A549 (cell line): Measurements from ENCODE around the gene CCDC80. TPM values are rescaled to one million over a fixed set of nuclear protein-coding genes. Genes with fewer than 3 reads are reported as not detected.
A peak's percentile ranks its signal among the peaks of the same experiment; 100 is the strongest.

Experiments
- ATAC-seq, 2 experiments: fragments of 200-7000 bp in 1 of 2; fragments of >200 bp in 1 of 2; cut with Nextera tagmentation in 1 of 2; cut with Tn5 transposase in 1 of 2; 3 replicates each; pipeline versions ENCODE4 v1.8.0 to v1.9.1; 2018 to 2020; ENCODE audit warnings: mild to moderate bottlenecking in 1 of 2, moderate library complexity in 1 of 2
- CTCF ChIA-PET: fragments of 300-600 bp; sonication (Branson Sonifier 250); formaldehyde crosslinking; extraction: SDS; loops from one replicate; lab custom pipeline; 2021; ENCODE audit warnings: antibody characterized with exemption, inconsistent platforms; lab: Yijun Ruan, JAX
- POLR2A ChIA-PET: fragments of 350-600 bp; formaldehyde crosslinking; extraction: SDS; loops from one replicate; lab custom pipeline; 2021; ENCODE audit warnings: antibody characterized with exemption, inconsistent platforms; lab: Yijun Ruan, JAX
- DNase-seq, 2 experiments: peaks; one replicate each; pipeline versions ENCODE4 v3.0.0 to v3.0.0-alpha.2; 2011 to 2016; ENCODE audit warnings: low read depth in 1 of 2, low spot score in 1 of 2
- FAIRE-seq: peaks from 2 replicates; lab custom pipeline; 2011; peaks lifted over from hg19 to GRCh38; lab: Jason Lieb, UNC
- H3K27ac ChIP-seq, 2 experiments: fragments of >200 bp; sonication (Bioruptor Twin); formaldehyde crosslinking; 3 replicates each; pipeline ENCODE4 v1.5.1; 2016 to 2017
- H3K4me1 ChIP-seq: fragments of >200 bp; sonication (Bioruptor Twin); formaldehyde crosslinking; 3 replicates; pipeline ENCODE4 v1.6.1; 2016
- H3K4me2 ChIP-seq: fragments of >200 bp; sonication (Bioruptor Twin); formaldehyde crosslinking; 3 replicates; pipeline ENCODE4 v1.6.1; 2016
- H3K4me3 ChIP-seq: fragments of >200 bp; sonication (Bioruptor Twin); formaldehyde crosslinking; 3 replicates; pipeline ENCODE4 v1.5.1; 2016
- H3K9me3 ChIP-seq: fragments of >200 bp; sonication (Bioruptor Twin); formaldehyde crosslinking; 3 replicates; pipeline ENCODE4 v1.6.1; 2016
- BHLHE40 ChIP-seq: IDR thresholded peaks from 2 replicates; pipeline ENCODE4 v1.6.1; 2012; ENCODE audit warnings: low read depth, low read length, inconsistent platforms
- CEBPB ChIP-seq, 2 experiments: fragments of >200 bp in 1 of 2; sonication (Bioruptor Twin) in 1 of 2; formaldehyde crosslinking in 1 of 2; IDR thresholded peaks; 2 replicates each; pipeline ENCODE4 v1.6.1; 2012 to 2016
- CTCF ChIP-seq: fragments of >200 bp; sonication (Bioruptor Twin); formaldehyde crosslinking; IDR thresholded peaks from 3 replicates; pipeline ENCODE4 v1.5.1; 2016
- E2F6 ChIP-seq: IDR thresholded peaks from 2 replicates; pipeline ENCODE4 v1.6.1; 2012; ENCODE audit warnings: low read depth, borderline replicate concordance
- EHF ChIP-seq: fragments of 250-450 bp; sonication (Bioruptor Pico); IDR thresholded peaks from 2 replicates; pipeline ENCODE4 v1.5.0; 2020; ENCODE audit warnings: mild to moderate bottlenecking
- ELK1 ChIP-seq: fragments of 150-350 bp; IDR thresholded peaks from 2 replicates; pipeline ENCODE4 v1.6.1; 2014; ENCODE audit warnings: low read depth, mild to moderate bottlenecking, low read length
- EP300 ChIP-seq, 2 experiments: fragments of >200 bp; sonication (Bioruptor Twin); formaldehyde crosslinking; IDR thresholded peaks; 2 replicates in 1 of 2; 3 replicates in 1 of 2; pipeline ENCODE4 v1.6.1; 2016 to 2017
- FOSB ChIP-seq: fragments of 250-450 bp; sonication (Bioruptor Pico); IDR thresholded peaks from 2 replicates; pipeline ENCODE4 v1.5.0; 2020; ENCODE audit warnings: mild to moderate bottlenecking, moderate library complexity
- HDAC2 ChIP-seq: fragments of 200-600 bp; sonication (generic); IDR thresholded peaks from 2 replicates; pipeline ENCODE4 v1.6.1; 2016
- HEYL ChIP-seq: fragments of 250-450 bp; sonication (Bioruptor Pico); IDR thresholded peaks from 2 replicates; pipeline ENCODE4 v1.8.0; 2021; ENCODE audit warnings: mild to moderate bottlenecking, moderate library complexity
- HOXA7 ChIP-seq: fragments of 250-450 bp; sonication (Bioruptor Pico); IDR thresholded peaks from 2 replicates; pipeline ENCODE4 v1.5.0; 2020; ENCODE audit warnings: mild to moderate bottlenecking, moderate library complexity
- MAZ ChIP-seq: fragments of 150-350 bp; IDR thresholded peaks from 2 replicates; pipeline ENCODE4 v1.6.1; 2014; ENCODE audit warnings: antibody characterized with exemption, low read depth, low read length, borderline replicate concordance
- NFE2L2 ChIP-seq: fragments of 150-350 bp; conservative IDR thresholded peaks from 2 replicates; pipeline ENCODE4 v1.6.1; 2014; ENCODE audit warnings: low read length
- PHF8 ChIP-seq: fragments of 200-600 bp; sonication (generic); IDR thresholded peaks from 2 replicates; pipeline ENCODE4 v1.6.1; 2016; ENCODE audit warnings: low read depth, mild to moderate bottlenecking, antibody characterized with exemption, moderate library complexity, borderline replicate concordance
- RARB ChIP-seq: fragments of 250-450 bp; sonication (Bioruptor Pico); IDR thresholded peaks from 2 replicates; pipeline ENCODE4 v1.8.0; 2021; ENCODE audit warnings: mild to moderate bottlenecking, moderate library complexity
- RCOR1 ChIP-seq: fragments of 150-350 bp; IDR thresholded peaks from 2 replicates; pipeline ENCODE4 v1.6.1; 2014; ENCODE audit warnings: antibody characterized with exemption, low read length, low read depth
- REST ChIP-seq: fragments of 200-600 bp; sonication (generic); IDR thresholded peaks from 2 replicates; pipeline ENCODE4 v1.6.1; 2016; ENCODE audit warnings: antibody characterized with exemption, mild to moderate bottlenecking, moderate library complexity
- SMC3 ChIP-seq: fragments of >200 bp; sonication (Bioruptor Twin); formaldehyde crosslinking; IDR thresholded peaks from 3 replicates; pipeline ENCODE4 v1.6.1; 2018; ENCODE audit warnings: inconsistent platforms
- TP53 ChIP-seq: fragments of 250-450 bp; sonication (Bioruptor Pico); IDR thresholded peaks from 2 replicates; pipeline ENCODE4 v1.5.0; 2021; ENCODE audit warnings: mild to moderate bottlenecking, moderate library complexity
- ZSCAN20 ChIP-seq: fragments of 250-450 bp; sonication (Bioruptor Pico); IDR thresholded peaks from 2 replicates; pipeline ENCODE4 v1.8.0; 2022; ENCODE audit warnings: mild to moderate bottlenecking, moderate library complexity
- WGBS: methylation state at CpG from one replicate; pipeline ENCODE4 v1.1.6; 2017; ENCODE audit errors: missing lambda C conversion rate; 5-methylcytosine and 5-hydroxymethylcytosine counted together
- polyA plus RNA-seq, 4 experiments: library from polyadenylated mRNA; depleted of rRNA in 3 of 4; stranded (reverse); fragments of >200 nt; fragmentation: RNase III in 1 of 4; extraction: RNeasy Plus Mini Kit Qiagen cat#74134 plus additional on column Dnase treatment in 1 of 4; gene quantifications; 2 replicates in 3 of 4; 3 replicates in 1 of 4; pipeline ENCODE4 v1.2.3, GENCODE V29; 2011 to 2017
- TF ChIP-seq, protein P1 (sequence below): IDR thresholded peaks from 2 replicates; pipeline ENCODE4 v1.6.1; 2012
- TF ChIP-seq, protein P2 (sequence below): IDR thresholded peaks from 2 replicates; pipeline ENCODE4 v1.6.1; 2012

CCDC80 gene
- polyA plus RNA-seq, 2 of the 4 experiments (the other 2 are of a cell fraction): 54.1 to 148 TPM

DNA sequence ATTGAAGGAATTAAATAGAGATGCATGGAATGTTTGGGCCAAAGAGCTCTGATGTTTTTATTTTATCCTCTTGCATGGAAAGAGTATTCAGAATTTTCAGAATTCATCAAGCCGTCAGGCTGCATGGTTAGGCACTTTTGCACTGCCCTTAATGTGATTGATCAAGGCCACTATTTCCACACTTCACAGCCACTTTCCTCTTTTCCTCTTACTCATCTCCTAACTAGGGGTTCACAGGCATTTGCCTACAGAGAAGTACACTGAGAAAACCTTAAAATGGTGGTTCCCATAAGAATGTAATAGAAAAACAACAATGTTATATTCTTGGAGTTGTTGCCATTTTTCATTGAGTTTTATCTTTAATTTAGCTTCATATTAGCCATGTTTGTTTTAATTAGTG, 68.2 kb downstream of the CCDC80 start:
- H3K9me3 ChIP-seq: no peaks in the 10 kb centered on the region
- no peak for FAIRE-seq
- POLR2A ChIA-PET: no interaction called here
- H3K4me1 ChIP-seq: no peaks in the 10 kb centered on the region
- DNase-seq: no peak
- 92% methylated on average over 1 of the region's 1 CpG for WGBS
- TF ChIP-seq HEYL (CRISPR knock-in tag): no peak
- no peak for TF ChIP-seq EHF
- TF ChIP-seq PHF8: no peak
- no peak for TF ChIP-seq FOSB (CRISPR knock-in tag)
- no peak for TF ChIP-seq NFE2L2
- ATAC-seq: no peak
- no peak overlapping the region for H3K4me3 ChIP-seq
- H3K27ac ChIP-seq: no peak overlapping the region
- H3K4me2 ChIP-seq: no peak overlapping the region
- CTCF ChIA-PET: interaction anchor here (3.3 kb wide), 1 partner anchor 9 kb away, joined by 21 read pairs; no protein-coding TSS in a partner anchor

DNA sequence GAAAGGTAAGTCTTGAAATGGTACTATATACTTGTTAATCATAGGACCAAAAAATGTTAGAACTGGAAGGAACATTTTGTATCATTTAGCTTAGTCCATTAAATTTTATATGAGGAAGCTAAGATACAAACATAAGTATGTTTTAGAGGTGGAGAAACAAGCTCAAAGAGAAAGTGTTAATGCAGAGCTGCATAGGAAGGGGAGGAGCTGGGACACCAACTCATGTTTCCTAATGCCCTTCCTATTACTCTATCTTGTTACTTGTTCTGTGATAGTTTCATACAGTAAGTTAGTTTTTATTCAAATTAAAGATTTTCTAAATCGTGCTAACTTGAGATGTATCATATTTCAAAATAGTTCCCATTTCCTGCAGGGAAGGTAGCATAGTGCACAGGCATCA, 71.7 kb downstream of the CCDC80 start:
- FAIRE-seq: peak; percentile 84
- Histone ChIP-seq H3K27ac (no peak overlapping the region), H3K4me2 (no peak overlapping the region), H3K4me3 (no peak overlapping the region), H3K9me3 (no peaks in the 10 kb centered on the region), H3K4me1 (no peaks in the 10 kb centered on the region)
- ChIA-PET CTCF (interaction anchor here (5.2 kb wide), 1 partner anchor 13 kb away, joined by 41 read pairs; no protein-coding TSS in a partner anchor), POLR2A (no interaction called here)
- no peak for TF ChIP-seq ZSCAN20
- no peak for TF ChIP-seq SMC3
- no peak for TF ChIP-seq E2F6
- TF ChIP-seq, protein P1, sequence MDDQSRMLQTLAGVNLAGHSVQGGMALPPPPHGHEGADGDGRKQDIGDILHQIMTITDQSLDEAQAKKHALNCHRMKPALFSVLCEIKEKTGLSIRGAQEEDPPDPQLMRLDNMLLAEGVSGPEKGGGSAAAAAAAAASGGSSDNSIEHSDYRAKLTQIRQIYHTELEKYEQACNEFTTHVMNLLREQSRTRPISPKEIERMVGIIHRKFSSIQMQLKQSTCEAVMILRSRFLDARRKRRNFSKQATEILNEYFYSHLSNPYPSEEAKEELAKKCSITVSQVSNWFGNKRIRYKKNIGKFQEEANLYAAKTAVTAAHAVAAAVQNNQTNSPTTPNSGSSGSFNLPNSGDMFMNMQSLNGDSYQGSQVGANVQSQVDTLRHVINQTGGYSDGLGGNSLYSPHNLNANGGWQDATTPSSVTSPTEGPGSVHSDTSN: no peak
- TF ChIP-seq TP53 (CRISPR knock-in tag): no peak
- TF ChIP-seq HOXA7 (CRISPR knock-in tag): no peak
- TF ChIP-seq MAZ: no peak
- TF ChIP-seq RCOR1: no peak
- no peak for TF ChIP-seq ELK1
- TF ChIP-seq, protein P2, sequence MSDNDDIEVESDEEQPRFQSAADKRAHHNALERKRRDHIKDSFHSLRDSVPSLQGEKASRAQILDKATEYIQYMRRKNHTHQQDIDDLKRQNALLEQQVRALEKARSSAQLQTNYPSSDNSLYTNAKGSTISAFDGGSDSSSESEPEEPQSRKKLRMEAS: no peak
- TF ChIP-seq BHLHE40: no peak
- no peak for TF ChIP-seq HDAC2
- no peak for TF ChIP-seq CTCF
- no peak for TF ChIP-seq HEYL (CRISPR knock-in tag)
- no peak for TF ChIP-seq CEBPB (IDR thresholded peaks at IDR 0.05)
- TF ChIP-seq REST: no peak
- no peak for TF ChIP-seq EP300 (IDR thresholded peaks at IDR 0.05)
- TF ChIP-seq RARB: no peak
- WGBS: 49% methylated on average over 1 of the region's 1 CpG
- no peak for DNase-seq
- no peak for ATAC-seq
